SU-DHL-6 (cell line): ENCODE data around the gene RFPL4A.
A peak's percentile ranks its signal among the peaks of the same experiment; 100 is the strongest.

Experiments
- H2AFZ ChIP-seq: fragments of 200-600 bp; sonication (generic); 2 replicates; pipeline ENCODE4 v1.6.1; 2014; ENCODE audit warnings: low read depth, mild to moderate bottlenecking, moderate library complexity, mixed read lengths, antibody characterized with exemption, low read length; ENCODE audit not compliant: severe bottlenecking
- H3F3A ChIP-seq: fragments of 200-600 bp; shearing (Covaris generic); 2 replicates; pipeline ENCODE4 v1.6.0; 2016; ENCODE audit warnings: antibody characterized with exemption, mild to moderate bottlenecking; ENCODE audit not compliant: insufficient read depth
- H3K27ac ChIP-seq: fragments of 200-600 bp; sonication (generic); 2 replicates; pipeline ENCODE4 v1.5.1; 2016; ENCODE audit warnings: low read depth, mild to moderate bottlenecking, low read length, moderate library complexity, mixed read lengths
- H3K27me3 ChIP-seq: fragments of 200-600 bp; sonication (generic), shearing (Covaris generic); 2 replicates; pipeline ENCODE4 v1.6.0; 2014; ENCODE audit warnings: mild to moderate bottlenecking, low read length
- H3K36me3 ChIP-seq: fragments of 200-600 bp; sonication (generic); 2 replicates; pipeline ENCODE4 v1.6.1; 2014; ENCODE audit warnings: mild to moderate bottlenecking, low read length, mixed read lengths
- H3K4me2 ChIP-seq: fragments of 300-600, 200-600 bp; shearing (Covaris generic), sonication (generic); 2 replicates; pipeline ENCODE4 v1.6.0; 2014; ENCODE audit warnings: low read length, low read depth, mild to moderate bottlenecking; ENCODE audit not compliant: poor library complexity, severe bottlenecking
- H3K4me3 ChIP-seq: fragments of 200-600 bp; sonication (generic); 2 replicates; pipeline ENCODE4 v1.5.1; 2014; ENCODE audit warnings: antibody characterized with exemption, low read length, mild to moderate bottlenecking, mixed read lengths; ENCODE audit not compliant: insufficient read depth, poor library complexity, severe bottlenecking
- H3K79me2 ChIP-seq: fragments of 200-600 bp; sonication (generic); 2 replicates; pipeline ENCODE4 v1.6.1; 2014; ENCODE audit warnings: mild to moderate bottlenecking, low read length, moderate library complexity; ENCODE audit not compliant: insufficient read depth
- H3K9ac ChIP-seq: fragments of 200-600 bp; sonication (generic); 2 replicates; pipeline ENCODE4 v1.7.0; 2014; ENCODE audit warnings: mild to moderate bottlenecking, low read length
- H3K9me2 ChIP-seq: fragments of 200-600 bp; sonication (generic); replicated peaks from 2 replicates; pipeline ENCODE4 v1.6.1; 2014; ENCODE audit warnings: low read length; ENCODE audit not compliant: insufficient read depth
- H3K9me3 ChIP-seq: fragments of 200-600 bp; sonication (generic); 2 replicates; pipeline ENCODE4 v1.6.1; 2014; ENCODE audit warnings: low read length, mixed read lengths; ENCODE audit not compliant: insufficient read depth
- H4K20me1 ChIP-seq: fragments of 200-600 bp; sonication (generic); 2 replicates; pipeline ENCODE4 v1.6.1; 2014; ENCODE audit warnings: low read depth, mild to moderate bottlenecking, antibody characterized with exemption, low read length, moderate library complexity, mixed read lengths
- CTCF ChIP-seq: fragments of 200-600 bp; sonication (generic); IDR thresholded peaks from one replicate; pipeline ENCODE4 v1.5.1; 2017; ENCODE audit warnings: antibody characterized with exemption, mild to moderate bottlenecking, low read length, moderate library complexity; ENCODE audit not compliant: insufficient read depth, poor library complexity, severe bottlenecking
- EZH2phosphoT487 ChIP-seq: fragments of 200-600 bp; sonication (generic), shearing (Covaris generic); conservative IDR thresholded peaks from 2 replicates; pipeline ENCODE4 v1.6.1; 2018; ENCODE audit warnings: mild to moderate bottlenecking, antibody characterized with exemption, low read length, moderate library complexity, mixed read lengths

The RFPL4A gene

GRCh38 chr19:55809381-55810058, 50.6 kb downstream of the RFPL4A start:
- TF ChIP-seq CTCF (peak; percentile 68), EZH2phosphoT487 (no peak)
- H3K9me2 ChIP-seq = no peaks in the 10 kb centered on the region
- H3K27ac ChIP-seq = no peak overlapping the region
- H3K79me2 ChIP-seq = peaks cover 96% of the 10 kb centered on the region
- H3K36me3 ChIP-seq = peaks cover 29% of the 10 kb centered on the region
- no peaks in the 10 kb centered on the region for H4K20me1 ChIP-seq
- H3F3A ChIP-seq = no peaks in the 10 kb centered on the region
- H2AFZ ChIP-seq = peak overlapping the region; percentile 76
- H3K4me2 ChIP-seq = peak overlapping the region; percentile 22
- H3K27me3 ChIP-seq = no peaks in the 10 kb centered on the region
- H3K9ac ChIP-seq = no peak overlapping the region
- H3K4me3 ChIP-seq = no peak overlapping the region
- no peaks in the 10 kb centered on the region for H3K9me3 ChIP-seq

- H2AFZ ChIP-seq = no peak overlapping the region
Measured at GRCh38 chr19:55811340-55811739, 52.4 kb downstream of the RFPL4A start.

GRCh38 chr19:55812449-55812848, 53.6 kb downstream of the RFPL4A start:
- Histone ChIP-seq H3K79me2 (peaks cover 96% of the 10 kb centered on the region), H3K9me3 (no peaks in the 10 kb centered on the region), H3K27me3 (no peaks in the 10 kb centered on the region), H3F3A (no peaks in the 10 kb centered on the region), H2AFZ (no peak overlapping the region), H3K9me2 (no peaks in the 10 kb centered on the region), H4K20me1 (no peaks in the 10 kb centered on the region), H3K4me3 (no peak overlapping the region), H3K9ac (no peak overlapping the region), H3K4me2 (peak overlapping the region; percentile 1), H3K36me3 (peaks cover 25% of the 10 kb centered on the region), H3K27ac (0 out of 2 replicates have a peak overlapping the region, but pooled peaks have one; percentile 9)
- TF ChIP-seq EZH2phosphoT487 = no peak
- TF ChIP-seq CTCF = no peak

More at GRCh38 chr19:55811340-55811739, 52.4 kb downstream of the RFPL4A start:
- H3K9ac ChIP-seq = no peak overlapping the region
- H3K4me3 ChIP-seq = no peak overlapping the region
- H3K9me3 ChIP-seq = no peaks in the 10 kb centered on the region
- H3K36me3 ChIP-seq = peaks cover 27% of the 10 kb centered on the region
- H3K27ac ChIP-seq = no peak overlapping the region
- no peaks in the 10 kb centered on the region for H3K9me2 ChIP-seq
- TF ChIP-seq CTCF = no peak
- no peak for TF ChIP-seq EZH2phosphoT487
- no peaks in the 10 kb centered on the region for H3F3A ChIP-seq
- H3K79me2 ChIP-seq = peaks cover 96% of the 10 kb centered on the region
- H4K20me1 ChIP-seq = no peaks in the 10 kb centered on the region
- no peak overlapping the region for H3K4me2 ChIP-seq
- H3K27me3 ChIP-seq = no peaks in the 10 kb centered on the region
